GM19351 (cell line): ENCODE results near the gene THRA.
A peak's percentile ranks its signal among the peaks of the same experiment; 100 is the strongest.

Source experiments
- ATAC-seq: cut with Tn5 transposase; IDR thresholded peaks from one replicate; pipeline ENCODE4 v1.9.1; 2021; ENCODE audit warnings: mild to moderate bottlenecking, moderate library complexity; ENCODE audit not compliant: unreplicated experiment

Gene THRA

GRCh38 chr17:40026816-40027613 is 35.8 kb upstream of the THRA start:
- no peak for ATAC-seq

- ATAC-seq, result no peak
Observed at GRCh38 chr17:40027614-40028012, 35.2 kb upstream of the THRA start.

- no peak for ATAC-seq
Observed at GRCh38 chr17:40028595-40028994, 34.2 kb upstream of the THRA start.

GRCh38 chr17:40031706-40032105 is 31.1 kb upstream of the THRA start:
- no peak for ATAC-seq

- ATAC-seq, result no peak
Observed at GRCh38 chr17:40032322-40033320, 30.1 kb upstream of the THRA start.

GRCh38 chr17:40033339-40033738 is 29.4 kb upstream of the THRA start:
- ATAC-seq, result no peak

- no peak for ATAC-seq
Observed at GRCh38 chr17:40034426-40035161, 28.2 kb upstream of the THRA start.

GRCh38 chr17:40035162-40035559 is 27.6 kb upstream of the THRA start:
- no peak for ATAC-seq

- no peak for ATAC-seq
Observed at GRCh38 chr17:40038882-40039513, 23.8 kb upstream of the THRA start.

GRCh38 chr17:40041196-40041595 is 21.6 kb upstream of the THRA start:
- no peak for ATAC-seq

- no peak for ATAC-seq
Observed at GRCh38 chr17:40056379-40057015, 6.3 kb upstream of the THRA start.

- no peak for ATAC-seq
Observed at GRCh38 chr17:40058186-40058784, 4.5 kb upstream of the THRA start.

- no peak for ATAC-seq
Observed at GRCh38 chr17:40058865-40059264, 3.9 kb upstream of the THRA start.

- no peak for ATAC-seq
Observed at GRCh38 chr17:40059729-40060475, 2.9 kb upstream of the THRA start.

- ATAC-seq, result no peak
Observed at GRCh38 chr17:40060887-40061608, 1.7 kb upstream of the THRA start.

- ATAC-seq, result no peak
Observed at GRCh38 chr17:40061609-40062038, 1.1 kb upstream of the THRA start.

- ATAC-seq, result peak; percentile 20
Observed at GRCh38 chr17:40063187-40063771, 514 bp downstream of the THRA start.
